ENCODE data around the gene U2AF1L4. TPM values are rescaled to one million over a fixed set of nuclear protein-coding genes. Genes with fewer than 3 reads are reported as not detected.

The U2AF1L4 gene
- total RNA-seq, 2 experiments from 2014 or later, result 16.1 to 35.2 TPM

DNA sequence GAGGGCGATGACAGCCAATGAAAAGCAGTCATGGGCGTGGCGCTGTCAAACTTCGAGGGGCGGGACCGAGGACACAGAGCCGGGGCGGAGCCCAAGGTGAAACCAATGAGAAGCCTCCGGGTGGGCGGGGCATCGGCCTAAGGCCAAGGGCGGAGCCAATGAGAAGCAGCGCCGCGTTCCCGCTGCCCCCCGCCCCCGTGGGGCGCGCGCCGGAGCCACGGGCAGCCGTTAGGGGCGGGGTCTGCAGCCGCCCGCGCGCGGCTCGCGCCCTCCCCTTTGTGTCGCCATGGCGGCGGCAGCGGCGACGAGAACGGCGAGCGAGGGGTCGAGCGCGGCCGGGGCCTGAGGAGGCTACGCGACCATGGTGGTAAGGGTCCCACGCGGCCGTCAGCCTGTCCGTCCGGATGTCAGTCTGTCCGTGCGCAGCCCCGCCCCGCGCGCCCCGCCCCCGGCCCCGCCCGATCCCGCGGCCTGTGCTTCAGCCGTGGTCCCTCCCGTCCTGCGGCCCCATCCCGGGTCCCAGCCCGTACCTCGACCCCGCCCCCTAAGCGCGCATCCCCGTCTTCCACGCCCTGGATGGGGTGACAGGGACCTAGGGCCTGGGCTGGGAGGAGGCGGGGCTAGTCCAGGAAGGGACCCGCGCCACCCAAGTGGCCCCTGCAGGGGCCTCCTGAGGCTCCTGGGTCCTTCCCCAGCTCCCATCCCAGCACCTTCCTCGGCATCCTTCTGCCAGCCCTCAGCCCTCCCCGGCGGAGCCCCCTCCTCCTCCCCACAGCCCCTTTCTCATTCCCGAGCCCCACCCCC is 30.3 kb upstream of the U2AF1L4 start, which contains the start of gene ARHGAP33:
Gene ARHGAP33 (plus strand): TSS at position 267 of the 804 bp plus-strand sequence. CDS start 95 bp downstream, at position 362.
- H4K20me1 ChIP-seq (ENCODE audit: insufficient read depth, low read length), result no peaks in the 10 kb centered on the region
- POLR2A ChIA-PET, result no interaction called here
- peak within 1 kb of the TSS; percentile 29 for H3K27ac ChIP-seq (ENCODE audit: low read depth, low read length, poor library complexity, severe bottlenecking)
- H3K36me3 ChIP-seq (ENCODE audit: insufficient read depth, low read length), result no peaks in the 10 kb centered on the region
- no peaks in the 10 kb centered on the region for H3K79me2 ChIP-seq (ENCODE audit: insufficient read depth, low read depth, low read length)
- peak within 1 kb of the TSS; percentile 80 for H3K4me3 ChIP-seq (ENCODE audit: low read depth, low read length, poor library complexity, severe bottlenecking)
- intact Hi-C loops (cut with micrococcal nuclease; ENCODE audit: unreplicated experiment), result loop anchor here (1.0 kb wide), 2 partner anchors 27 to 35 kb away; partner anchors contain the start of gene LIN37
- H3K9me2 ChIP-seq (ENCODE audit: insufficient read depth, low read length), result no peaks in the 10 kb centered on the region
- H3K9me3 ChIP-seq (ENCODE audit: low read length), result no peaks in the 10 kb centered on the region
- no TSS peak for BruUV-seq (replicated peaks)
- H3K4me1 ChIP-seq (ENCODE audit: insufficient read depth, low read length, poor library complexity, severe bottlenecking), result peaks cover 19% of the 10 kb centered on the region
- H2AFZ ChIP-seq (ENCODE audit: low read length), result peak within 1 kb of the TSS; percentile 11; the same call in 1 of the 2 replicates
- TF ChIP-seq, protein P1, sequence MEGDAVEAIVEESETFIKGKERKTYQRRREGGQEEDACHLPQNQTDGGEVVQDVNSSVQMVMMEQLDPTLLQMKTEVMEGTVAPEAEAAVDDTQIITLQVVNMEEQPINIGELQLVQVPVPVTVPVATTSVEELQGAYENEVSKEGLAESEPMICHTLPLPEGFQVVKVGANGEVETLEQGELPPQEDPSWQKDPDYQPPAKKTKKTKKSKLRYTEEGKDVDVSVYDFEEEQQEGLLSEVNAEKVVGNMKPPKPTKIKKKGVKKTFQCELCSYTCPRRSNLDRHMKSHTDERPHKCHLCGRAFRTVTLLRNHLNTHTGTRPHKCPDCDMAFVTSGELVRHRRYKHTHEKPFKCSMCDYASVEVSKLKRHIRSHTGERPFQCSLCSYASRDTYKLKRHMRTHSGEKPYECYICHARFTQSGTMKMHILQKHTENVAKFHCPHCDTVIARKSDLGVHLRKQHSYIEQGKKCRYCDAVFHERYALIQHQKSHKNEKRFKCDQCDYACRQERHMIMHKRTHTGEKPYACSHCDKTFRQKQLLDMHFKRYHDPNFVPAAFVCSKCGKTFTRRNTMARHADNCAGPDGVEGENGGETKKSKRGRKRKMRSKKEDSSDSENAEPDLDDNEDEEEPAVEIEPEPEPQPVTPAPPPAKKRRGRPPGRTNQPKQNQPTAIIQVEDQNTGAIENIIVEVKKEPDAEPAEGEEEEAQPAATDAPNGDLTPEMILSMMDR (conservative IDR thresholded peaks at IDR 0.05; ENCODE audit: low read length), result no peak
- TF ChIP-seq EZH2phosphoT487 (IDR thresholded peaks at IDR 0.05; ENCODE audit: borderline replicate concordance, low read depth, low read length), result no peak
- peak within 1 kb of the TSS; percentile 79 for H3K4me2 ChIP-seq (ENCODE audit: low read length)
- CTCF ChIA-PET (ENCODE audit: unreplicated experiment), result no interaction called here
- peak; percentile 100 for DNase-seq (ENCODE audit: low spot score)

DNA sequence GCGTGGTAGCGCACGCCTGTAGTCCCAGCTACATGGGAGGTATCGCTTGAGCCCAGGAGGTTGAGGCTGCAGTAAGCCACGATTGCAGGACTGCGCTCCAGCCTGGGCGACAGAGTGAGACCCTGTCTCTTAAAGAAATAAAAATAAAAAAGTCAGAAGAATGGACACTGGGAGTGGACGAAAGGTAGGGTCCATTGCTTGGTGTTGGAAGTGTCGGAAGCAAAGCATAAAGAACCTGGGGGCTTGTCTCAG is 29.8 kb upstream of the U2AF1L4 start:
- ChIA-PET POLR2A (no interaction called here), CTCF (ENCODE audit: unreplicated experiment) (no interaction called here)
- Histone ChIP-seq H3K79me2 (ENCODE audit: insufficient read depth, low read depth, low read length) (no peaks in the 10 kb centered on the region), H3K36me3 (ENCODE audit: insufficient read depth, low read length) (no peaks in the 10 kb centered on the region), H2AFZ (ENCODE audit: low read length) (peak overlapping the region; percentile 11; the same call in 1 of the 2 replicates), H4K20me1 (ENCODE audit: insufficient read depth, low read length) (no peaks in the 10 kb centered on the region), H3K4me3 (ENCODE audit: low read depth, low read length, poor library complexity, severe bottlenecking) (peak overlapping the region; percentile 80), H3K4me1 (ENCODE audit: insufficient read depth, low read length, poor library complexity, severe bottlenecking) (peaks cover 19% of the 10 kb centered on the region), H3K9me2 (ENCODE audit: insufficient read depth, low read length) (no peaks in the 10 kb centered on the region), H3K27ac (ENCODE audit: low read depth, low read length, poor library complexity, severe bottlenecking) (no peak overlapping the region), H3K4me2 (ENCODE audit: low read length) (peak overlapping the region; percentile 59), H3K9me3 (ENCODE audit: low read length) (no peaks in the 10 kb centered on the region)
- BruUV-seq (replicated peaks), result no TSS peak
- DNase-seq (ENCODE audit: low spot score), result no peak
- intact Hi-C loops (cut with micrococcal nuclease; ENCODE audit: unreplicated experiment), result loop anchor here (1.0 kb wide), 2 partner anchors 27 to 35 kb away; partner anchors contain the start of gene LIN37
- TF ChIP-seq, protein P1 (conservative IDR thresholded peaks at IDR 0.05; ENCODE audit: low read length), result no peak
- TF ChIP-seq EZH2phosphoT487 (IDR thresholded peaks at IDR 0.05; ENCODE audit: borderline replicate concordance, low read depth, low read length), result no peak

All from OCI-LY7 (cell line).